Fibroblast of lung (primary cell): ENCODE measurements around the gene INHBC. TPM values are rescaled to one million over a fixed set of nuclear protein-coding genes. Genes with fewer than 3 reads are reported as not detected.

Experiments used
- DNase-seq, 2 donors: peaks; one replicate each; pipeline versions ENCODE4 v3.0.0 to v3.0.0-alpha.2; 2010; ENCODE audit warnings: low read depth in 2 of 2
- H2AFZ ChIP-seq: 2 replicates; pipeline ENCODE4 v1.5.1; 2012; ENCODE audit warnings: low read length, control low read depth, inconsistent platforms
- H3K27ac ChIP-seq: 2 replicates; pipeline ENCODE4 v1.5.1; 2011; ENCODE audit warnings: low read length, control low read depth; ENCODE audit not compliant: insufficient read depth
- H3K27me3 ChIP-seq: 2 replicates; pipeline ENCODE4 v1.5.1; 2011; ENCODE audit warnings: mild to moderate bottlenecking, low read length; ENCODE audit not compliant: control insufficient read depth, insufficient read depth
- H3K36me3 ChIP-seq: 2 replicates; pipeline ENCODE4 v1.5.1; 2011; ENCODE audit warnings: low read length; ENCODE audit not compliant: control insufficient read depth, insufficient read depth
- H3K4me1 ChIP-seq: 2 replicates; pipeline ENCODE4 v1.5.1; 2011; ENCODE audit warnings: low read length; ENCODE audit not compliant: control insufficient read depth, insufficient read depth; ENCODE audit errors: extremely low read depth
- H3K4me2 ChIP-seq: 2 replicates; pipeline ENCODE4 v1.5.1; 2011; ENCODE audit warnings: low read length, control low read depth; ENCODE audit not compliant: insufficient read depth; ENCODE audit errors: extremely low read depth
- H3K4me3 ChIP-seq, 4 experiments: fragments of 200-600 bp in 1 of 4; sonication (generic) in 1 of 4; replicated peaks in 1 of 4; 2 replicates each; pipeline ENCODE4 v1.5.1; 2011 to 2016; ENCODE audit warnings: low read length in 4 of 4, low read depth in 3 of 4, mild to moderate bottlenecking in 3 of 4, control low read depth in 2 of 4, inconsistent platforms in 1 of 4, mixed read lengths in 1 of 4; ENCODE audit not compliant: insufficient read depth in 1 of 4; ENCODE audit errors: control extremely low read depth in 1 of 4
- H3K79me2 ChIP-seq: 2 replicates; pipeline ENCODE4 v1.5.1; 2012; ENCODE audit warnings: mild to moderate bottlenecking, low read length, inconsistent platforms; ENCODE audit not compliant: control insufficient read depth, insufficient read depth
- H3K9ac ChIP-seq: 2 replicates; pipeline ENCODE4 v1.5.1; 2011; ENCODE audit warnings: mild to moderate bottlenecking, low read length, control low read depth; ENCODE audit not compliant: insufficient read depth
- H3K9me3 ChIP-seq: 2 replicates; pipeline ENCODE4 v1.5.1; 2012; ENCODE audit warnings: low read depth, low read length; ENCODE audit not compliant: control insufficient read depth, insufficient read depth
- H4K20me1 ChIP-seq: 2 replicates; pipeline ENCODE4 v1.5.1; 2011; ENCODE audit warnings: low read length; ENCODE audit not compliant: control insufficient read depth, insufficient read depth; ENCODE audit errors: extremely low read depth
- EZH2 ChIP-seq: IDR thresholded peaks from 2 replicates; pipeline ENCODE4 v1.5.1; 2012; ENCODE audit warnings: low read length, control low read depth, mild to moderate bottlenecking; ENCODE audit errors: missing control alignments
- polyA plus RNA-seq, 2 donors: library from polyadenylated mRNA; depleted of rRNA in 1 of 2; stranded (reverse) in 1 of 2; unstranded in 1 of 2; fragments of >200 nt; gene quantifications; 2 replicates each; pipeline ENCODE4 v1.2.1, GENCODE V29; 2011 to 2012; ENCODE audit warnings: missing spikeins in 1 of 2
- total RNA-seq: library from RNA; depleted of rRNA; stranded (reverse); fragments of >200 nt; gene quantifications from 2 replicates; pipeline ENCODE4 v1.2.1, GENCODE V29; 2014
- TF ChIP-seq, protein P1 (sequence below), 2 donors: IDR thresholded peaks in 1 of 2; conservative IDR thresholded peaks in 1 of 2; 1 replicate in 1 of 2; 2 replicates in 1 of 2; pipeline ENCODE4 v1.5.1; 2011 to 2012; ENCODE audit warnings: low read length in 2 of 2, control low read depth in 1 of 2, inconsistent platforms in 1 of 2, low read depth in 1 of 2, mild to moderate bottlenecking in 1 of 2

The INHBC gene
- total and polyA plus RNA-seq, 2 donors (not counting 1 experiment from before 2014, with no cell fraction given), result 0.05 TPM; not detected in 1

DNA sequence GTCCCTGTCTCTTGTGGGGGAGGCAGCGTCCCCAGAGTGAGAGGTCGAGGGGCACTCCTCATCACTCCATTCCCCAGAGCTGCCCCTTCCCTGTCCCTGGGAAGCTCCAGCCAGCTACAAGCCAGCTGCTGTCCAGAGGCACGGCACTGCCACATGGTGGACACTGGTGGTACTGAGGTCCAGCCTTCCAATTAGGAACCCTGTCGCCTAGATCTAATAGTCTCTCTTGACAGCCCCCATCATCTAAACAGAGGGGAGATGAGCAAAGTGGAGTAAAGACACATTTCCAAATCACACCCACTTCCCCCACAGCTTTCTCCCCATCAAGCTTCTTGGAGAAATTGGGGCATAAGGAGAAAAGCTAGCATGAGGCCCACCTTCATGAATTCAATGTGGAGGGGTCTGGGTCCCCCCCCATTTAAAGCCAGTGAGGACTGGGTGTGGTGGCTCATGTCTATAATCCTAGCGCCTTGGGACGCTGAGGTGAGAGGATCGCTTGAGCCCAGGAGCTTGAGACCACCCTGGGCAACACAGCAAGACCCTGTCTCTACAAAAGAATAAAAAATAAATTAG is 18.4 kb downstream of the INHBC start:
- H4K20me1 ChIP-seq, result no peaks in the 10 kb centered on the region
- no peak for TF ChIP-seq EZH2
- TF ChIP-seq, protein P1, sequence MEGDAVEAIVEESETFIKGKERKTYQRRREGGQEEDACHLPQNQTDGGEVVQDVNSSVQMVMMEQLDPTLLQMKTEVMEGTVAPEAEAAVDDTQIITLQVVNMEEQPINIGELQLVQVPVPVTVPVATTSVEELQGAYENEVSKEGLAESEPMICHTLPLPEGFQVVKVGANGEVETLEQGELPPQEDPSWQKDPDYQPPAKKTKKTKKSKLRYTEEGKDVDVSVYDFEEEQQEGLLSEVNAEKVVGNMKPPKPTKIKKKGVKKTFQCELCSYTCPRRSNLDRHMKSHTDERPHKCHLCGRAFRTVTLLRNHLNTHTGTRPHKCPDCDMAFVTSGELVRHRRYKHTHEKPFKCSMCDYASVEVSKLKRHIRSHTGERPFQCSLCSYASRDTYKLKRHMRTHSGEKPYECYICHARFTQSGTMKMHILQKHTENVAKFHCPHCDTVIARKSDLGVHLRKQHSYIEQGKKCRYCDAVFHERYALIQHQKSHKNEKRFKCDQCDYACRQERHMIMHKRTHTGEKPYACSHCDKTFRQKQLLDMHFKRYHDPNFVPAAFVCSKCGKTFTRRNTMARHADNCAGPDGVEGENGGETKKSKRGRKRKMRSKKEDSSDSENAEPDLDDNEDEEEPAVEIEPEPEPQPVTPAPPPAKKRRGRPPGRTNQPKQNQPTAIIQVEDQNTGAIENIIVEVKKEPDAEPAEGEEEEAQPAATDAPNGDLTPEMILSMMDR (conservative IDR thresholded peaks at IDR 0.05 in 1 of 2, IDR thresholded peaks at IDR 0.05 in 1 of 2; ENCODE audit: low read depth in 1 of 2, low read length in 2 of 2), result peak; percentile 94 to 98
- DNase-seq, result peak; percentile 65 to 81
- H3K4me1 ChIP-seq, result peaks cover 25% of the 10 kb centered on the region
- no peak overlapping the region for H3K4me3 ChIP-seq
- H3K79me2 ChIP-seq, result no peaks in the 10 kb centered on the region
- peak overlapping the region; percentile 80 for H3K27ac ChIP-seq
- H3K9me3 ChIP-seq, result no peaks in the 10 kb centered on the region
- no peak overlapping the region for H3K4me2 ChIP-seq
- no peaks in the 10 kb centered on the region for H3K36me3 ChIP-seq
- peak overlapping the region; percentile 57 for H2AFZ ChIP-seq
- H3K9ac ChIP-seq, result no peak overlapping the region
- H3K27me3 ChIP-seq, result no peaks in the 10 kb centered on the region

DNA sequence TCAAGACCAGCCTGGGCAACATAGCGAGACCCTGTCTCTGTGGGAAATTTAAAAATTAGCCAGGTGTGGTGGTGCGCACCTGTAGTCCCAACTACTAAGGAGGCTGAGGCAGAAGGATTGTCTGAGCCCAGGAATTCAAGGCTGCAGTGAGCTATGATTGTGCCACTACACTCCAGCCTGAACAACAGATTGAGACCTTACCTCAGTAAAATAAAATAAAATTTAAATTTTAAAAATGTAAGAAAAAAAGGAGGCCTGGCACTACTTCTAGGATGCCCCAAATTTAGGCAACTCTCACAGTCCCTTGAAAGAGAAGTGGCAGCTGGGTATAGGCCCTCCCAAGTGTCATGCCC is 19.6 kb downstream of the INHBC start:
- Histone ChIP-seq H3K9ac (no peak overlapping the region), H2AFZ (no peak overlapping the region), H3K4me1 (peaks cover 25% of the 10 kb centered on the region), H3K27me3 (no peaks in the 10 kb centered on the region), H3K4me2 (no peak overlapping the region), H3K9me3 (no peaks in the 10 kb centered on the region), H4K20me1 (no peaks in the 10 kb centered on the region), H3K27ac (no peak overlapping the region), H3K4me3 (no peak overlapping the region), H3K36me3 (no peaks in the 10 kb centered on the region), H3K79me2 (no peaks in the 10 kb centered on the region)
- TF ChIP-seq EZH2, result no peak
- TF ChIP-seq, protein P1 (conservative IDR thresholded peaks at IDR 0.05 in 1 of 2, IDR thresholded peaks at IDR 0.05 in 1 of 2; ENCODE audit: low read depth in 1 of 2, low read length in 2 of 2), result no peak
- no peak for DNase-seq

DNA sequence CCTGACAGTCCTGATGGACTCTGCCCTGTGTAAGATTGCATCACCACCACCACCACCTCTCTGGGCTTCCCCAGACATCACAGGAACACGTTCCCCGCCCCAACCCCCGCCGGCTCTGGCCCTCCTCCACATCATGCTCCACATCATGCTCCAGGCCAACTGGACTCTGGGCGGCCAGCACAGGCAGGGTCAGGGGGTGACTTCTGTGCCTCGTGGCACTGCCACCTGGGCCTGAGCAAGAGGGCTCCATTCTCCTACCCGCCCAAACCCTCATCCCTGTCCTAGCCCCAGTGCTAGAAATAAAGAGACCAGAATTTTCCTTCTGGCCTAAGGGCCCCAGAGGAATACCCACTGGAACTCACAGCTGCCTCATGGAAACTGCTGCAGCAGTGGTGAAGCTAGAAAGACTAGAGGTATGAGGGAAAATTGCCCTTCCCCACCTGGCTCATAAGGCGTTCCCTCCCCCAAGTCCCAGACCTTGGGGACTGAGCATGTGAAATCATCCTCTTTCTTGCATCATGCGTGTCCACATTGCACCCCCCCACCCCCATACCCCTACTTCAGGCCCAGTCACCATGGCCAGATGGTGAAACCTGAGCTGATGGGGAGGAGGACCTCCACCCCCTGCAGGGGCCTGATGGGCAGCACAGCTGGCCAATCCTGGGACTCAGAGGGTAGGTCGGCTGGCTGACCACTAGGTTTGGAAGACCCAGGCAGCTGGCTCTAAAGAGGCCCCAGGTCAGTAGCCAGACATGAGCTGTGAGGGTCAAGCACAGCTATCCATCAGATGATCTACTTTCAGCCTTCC is 20.2 kb downstream of the INHBC start, which contains the start of gene INHBE:
INHBE (plus strand) TSS at position 742 of the 808 bp plus-strand sequence. CDS start 230 bp downstream, outside the sequence.
- Histone ChIP-seq H3K27ac (no peak within 1 kb of the TSS), H3K9me3 (no peaks in the 10 kb centered on the region), H4K20me1 (no peaks in the 10 kb centered on the region), H3K4me3 (peak within 1 kb of the TSS in 1 of 4 experiments; percentile 59), H3K4me1 (peaks cover 25% of the 10 kb centered on the region), H3K79me2 (no peaks in the 10 kb centered on the region), H3K9ac (no peak within 1 kb of the TSS), H3K36me3 (no peaks in the 10 kb centered on the region), H2AFZ (no peak within 1 kb of the TSS), H3K4me2 (no peak within 1 kb of the TSS), H3K27me3 (no peaks in the 10 kb centered on the region)
- peak; percentile 69 to 95 for DNase-seq
- TF ChIP-seq, protein P1 (conservative IDR thresholded peaks at IDR 0.05 in 1 of 2, IDR thresholded peaks at IDR 0.05 in 1 of 2; ENCODE audit: low read depth in 1 of 2, low read length in 2 of 2), result no peak
- no peak for TF ChIP-seq EZH2
